ENCODE data around the gene DOK6.

The DOK6 gene

GRCh38 chr18:69752737-69753380, 352.2 kb downstream of the DOK6 start:
- no peak for DNase-seq (ENCODE audit: low read depth)

DNA sequence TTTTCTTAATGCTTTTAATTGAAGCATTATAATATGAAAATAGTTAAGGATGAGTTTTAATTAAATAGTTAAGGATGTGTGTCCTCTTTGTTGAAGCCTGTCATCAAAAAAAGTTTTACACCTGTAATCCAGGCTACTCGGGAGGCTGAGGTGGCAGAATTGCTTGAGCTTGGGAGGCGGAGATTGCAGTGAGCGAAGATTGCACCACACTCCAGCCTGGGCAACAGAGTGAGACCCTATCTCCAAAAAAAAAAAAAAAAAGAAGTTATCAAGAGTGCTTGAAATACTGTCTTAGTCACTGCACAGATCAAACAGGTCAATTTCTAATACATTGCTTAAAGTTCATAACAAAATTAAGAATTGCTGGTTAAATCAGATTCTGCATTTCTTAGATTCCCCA, 353.4 kb downstream of the DOK6 start:
- no peak for DNase-seq (ENCODE audit: low read depth)

- DNase-seq (ENCODE audit: low read depth) = no peak
Observed at GRCh38 chr18:69755041-69755440, 354.4 kb downstream of the DOK6 start.

DNA sequence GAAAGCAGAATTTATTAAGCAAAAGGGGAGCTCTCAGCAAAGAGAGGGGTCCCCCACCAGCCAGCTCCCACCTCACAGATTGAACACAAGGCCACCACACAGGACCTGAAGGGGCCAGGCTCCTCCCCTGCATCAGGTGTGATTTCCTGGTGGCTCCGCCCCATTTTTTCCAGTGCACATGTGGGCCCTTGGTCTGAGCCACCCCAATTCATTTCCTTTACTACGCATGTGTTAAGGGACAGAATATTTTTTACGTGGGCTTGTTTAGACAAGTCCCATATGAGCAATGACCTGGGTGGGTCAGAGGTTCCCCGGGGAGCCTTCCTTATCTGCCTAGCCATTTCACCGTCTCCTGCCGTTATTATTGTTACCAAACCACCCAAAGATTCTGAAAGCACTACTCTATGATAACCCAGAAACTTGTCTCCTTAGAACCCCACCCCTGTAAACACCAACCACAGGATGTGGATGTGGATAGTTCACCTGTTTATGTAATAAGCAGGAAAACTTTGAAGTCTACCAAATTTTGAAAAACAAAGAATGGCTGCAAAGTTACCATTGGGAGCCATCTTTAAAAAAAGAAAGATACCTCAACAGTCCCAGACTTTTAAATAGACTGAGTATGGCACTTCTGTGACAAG, 355.3 kb downstream of the DOK6 start:
- DNase-seq (ENCODE audit: low read depth) = no peak

- DNase-seq (ENCODE audit: low read depth) = peak; percentile 21
Observed at GRCh38 chr18:69757733-69758132, 357.0 kb downstream of the DOK6 start.

- DNase-seq (ENCODE audit: low read depth) = no peak
Observed at GRCh38 chr18:69758458-69758857, 357.8 kb downstream of the DOK6 start.

DNA sequence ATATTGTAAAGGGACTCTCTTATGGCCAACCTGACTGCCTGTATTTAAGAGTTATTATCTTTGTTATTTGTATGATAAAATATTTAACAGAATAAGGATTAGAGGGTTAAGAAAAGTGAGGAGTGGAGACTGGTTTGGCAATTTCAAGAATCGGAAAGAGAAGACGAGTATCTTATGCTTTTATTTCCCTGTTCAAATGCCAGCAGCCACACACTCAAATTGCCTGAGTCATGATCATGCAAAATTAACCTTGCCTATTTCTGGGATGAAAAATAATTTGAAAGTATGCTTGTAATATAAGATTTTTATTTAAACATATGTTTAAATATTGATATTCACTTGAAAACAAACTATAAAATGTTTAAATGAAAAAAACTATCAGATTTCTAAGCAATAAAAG, 358.4 kb downstream of the DOK6 start:
- DNase-seq (ENCODE audit: low read depth) = no peak

DNA sequence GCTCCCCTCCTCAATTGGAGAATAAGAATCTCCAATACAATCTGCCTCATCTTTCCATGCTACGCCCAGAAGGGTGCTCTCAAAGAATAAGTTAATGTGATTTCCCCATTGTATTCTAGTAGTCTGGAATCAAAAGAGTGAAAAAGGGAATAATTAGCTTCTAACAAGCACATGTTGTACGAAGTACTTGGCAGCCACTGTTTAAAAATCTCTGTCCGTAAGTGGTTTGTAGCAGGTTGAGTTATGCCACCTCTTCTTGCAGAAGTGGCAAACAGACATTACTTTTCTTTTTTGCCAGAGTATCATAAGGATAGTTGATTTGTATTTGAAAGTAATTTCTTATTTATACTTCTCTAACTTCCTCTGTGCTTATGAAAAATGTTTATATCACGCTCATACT, 362.3 kb downstream of the DOK6 start:
- DNase-seq (ENCODE audit: low read depth) = no peak

DNA sequence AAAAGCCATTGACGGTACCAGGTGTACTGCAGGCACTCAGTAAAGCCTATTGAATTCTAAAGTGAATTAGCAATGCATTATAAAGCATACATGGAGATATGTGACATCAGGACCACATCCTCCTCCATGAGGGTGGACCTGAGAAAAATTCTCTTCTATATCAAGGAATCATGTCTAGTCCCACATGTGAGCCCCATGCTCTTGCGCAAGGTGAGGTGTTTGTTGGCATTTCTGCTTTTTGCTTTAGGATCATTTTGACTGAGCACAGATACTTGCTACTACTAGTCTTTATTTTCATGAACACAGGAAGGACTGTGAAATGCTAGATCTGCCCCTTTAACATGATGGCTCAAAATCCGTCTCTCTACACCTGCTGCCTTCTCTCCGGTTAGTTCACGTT, 363.1 kb downstream of the DOK6 start:
- no peak for DNase-seq (ENCODE audit: low read depth)

DNA sequence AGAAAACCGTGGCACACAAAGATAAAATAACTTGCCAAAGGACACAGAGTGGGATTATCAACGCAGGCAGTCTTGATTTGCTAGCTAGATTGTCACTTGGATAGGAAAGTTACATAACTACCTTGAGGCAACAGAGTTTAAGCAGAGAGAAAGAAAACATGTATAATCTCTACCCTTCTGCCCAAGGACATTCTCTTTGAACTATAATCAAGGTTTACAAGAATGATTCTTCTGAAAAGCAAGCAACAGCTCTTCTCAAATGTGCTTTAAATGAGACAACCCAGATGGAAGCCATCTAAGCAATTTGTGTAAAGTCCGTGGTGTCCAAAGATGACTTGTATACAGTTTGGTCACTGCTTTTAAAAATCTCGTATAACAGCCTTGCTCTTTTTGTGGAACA, 369.6 kb downstream of the DOK6 start:
- no peak for DNase-seq (ENCODE audit: low read depth)

GRCh38 chr18:69774831-69775230, 374.1 kb downstream of the DOK6 start:
- DNase-seq (ENCODE audit: low read depth) = peak; percentile 83

- no peak for DNase-seq (ENCODE audit: low read depth)
Observed at GRCh38 chr18:69777248-69777647, 376.6 kb downstream of the DOK6 start.

DNA sequence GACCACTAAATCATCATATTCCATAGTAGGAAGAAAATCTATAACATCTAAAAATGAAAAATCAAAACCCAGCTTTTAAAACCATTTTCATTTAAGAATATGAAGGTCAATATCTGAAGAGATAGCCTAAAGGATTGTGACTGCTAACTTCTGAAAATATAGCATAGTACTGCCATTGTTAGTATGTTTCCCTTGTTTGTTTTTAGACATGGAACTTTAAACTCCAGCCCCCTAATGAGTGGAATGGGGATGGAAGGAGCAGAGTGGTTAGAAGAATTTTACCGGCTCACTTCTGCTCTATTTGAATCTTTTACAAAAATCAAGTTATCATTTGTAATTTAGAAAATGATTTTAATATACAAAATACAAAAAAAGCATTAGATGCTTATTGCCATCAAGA, 378.0 kb downstream of the DOK6 start:
- DNase-seq (ENCODE audit: low read depth) = no peak

DNA sequence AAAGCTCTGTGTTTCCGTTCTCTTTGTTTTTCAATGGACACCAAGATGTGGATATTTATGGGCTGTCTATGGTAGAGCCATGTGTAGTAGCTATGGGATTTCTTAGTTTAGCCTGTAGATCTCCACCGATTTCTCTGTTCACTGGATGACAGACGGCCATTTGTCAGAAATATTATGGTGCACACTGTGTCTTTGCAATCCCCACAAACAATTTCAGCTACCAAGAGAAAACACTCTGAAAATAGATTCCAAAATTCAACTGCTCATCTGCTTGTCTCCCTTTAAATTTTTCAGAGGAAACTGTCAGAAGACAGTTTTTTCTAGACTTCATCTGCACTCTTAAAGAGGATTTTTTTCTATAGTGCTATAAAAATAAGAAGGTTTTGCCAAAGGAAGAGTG, 380.2 kb downstream of the DOK6 start:
- no peak for DNase-seq (ENCODE audit: low read depth)

DNA sequence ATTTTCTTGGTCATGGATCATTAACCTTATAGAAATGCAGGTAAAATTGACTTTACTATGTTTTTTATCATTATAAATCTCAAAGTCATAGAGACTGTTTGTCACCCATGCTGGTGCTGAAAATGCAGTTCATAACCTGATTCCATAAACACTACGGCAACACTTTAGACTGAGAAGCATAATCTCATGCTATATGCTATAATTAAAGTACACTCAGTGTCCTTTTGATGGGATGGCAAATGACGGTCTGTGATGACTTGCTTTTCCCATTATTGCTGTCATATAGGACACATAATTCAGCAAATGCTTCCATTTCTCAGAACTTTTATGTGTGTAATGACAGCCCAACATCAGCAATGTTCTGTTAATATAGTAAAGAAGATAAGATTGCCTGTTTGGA, 384.1 kb downstream of the DOK6 start:
- DNase-seq (ENCODE audit: low read depth) = no peak

GRCh38 chr18:69785466-69785865, 384.8 kb downstream of the DOK6 start:
- DNase-seq (ENCODE audit: low read depth) = peak; percentile 40

DNA sequence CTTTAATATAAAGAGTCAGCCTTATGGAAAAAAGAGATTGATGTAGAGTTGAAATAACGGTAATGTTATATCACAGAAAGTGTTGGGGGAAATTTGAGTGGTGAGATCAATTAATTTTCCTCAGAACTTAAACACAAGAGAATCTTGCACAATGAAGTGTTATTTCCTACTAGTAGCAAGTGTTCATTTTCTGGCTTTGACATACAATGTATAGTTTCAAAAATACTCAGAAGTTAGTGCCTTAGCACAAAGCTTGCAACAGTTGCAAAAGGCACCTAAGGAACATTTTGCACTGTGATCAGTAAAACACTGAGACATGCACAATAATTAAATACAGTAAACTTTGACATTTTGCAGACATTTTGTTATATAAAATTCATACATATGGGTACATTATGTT, 385.7 kb downstream of the DOK6 start:
- DNase-seq (ENCODE audit: low read depth) = no peak

DNA sequence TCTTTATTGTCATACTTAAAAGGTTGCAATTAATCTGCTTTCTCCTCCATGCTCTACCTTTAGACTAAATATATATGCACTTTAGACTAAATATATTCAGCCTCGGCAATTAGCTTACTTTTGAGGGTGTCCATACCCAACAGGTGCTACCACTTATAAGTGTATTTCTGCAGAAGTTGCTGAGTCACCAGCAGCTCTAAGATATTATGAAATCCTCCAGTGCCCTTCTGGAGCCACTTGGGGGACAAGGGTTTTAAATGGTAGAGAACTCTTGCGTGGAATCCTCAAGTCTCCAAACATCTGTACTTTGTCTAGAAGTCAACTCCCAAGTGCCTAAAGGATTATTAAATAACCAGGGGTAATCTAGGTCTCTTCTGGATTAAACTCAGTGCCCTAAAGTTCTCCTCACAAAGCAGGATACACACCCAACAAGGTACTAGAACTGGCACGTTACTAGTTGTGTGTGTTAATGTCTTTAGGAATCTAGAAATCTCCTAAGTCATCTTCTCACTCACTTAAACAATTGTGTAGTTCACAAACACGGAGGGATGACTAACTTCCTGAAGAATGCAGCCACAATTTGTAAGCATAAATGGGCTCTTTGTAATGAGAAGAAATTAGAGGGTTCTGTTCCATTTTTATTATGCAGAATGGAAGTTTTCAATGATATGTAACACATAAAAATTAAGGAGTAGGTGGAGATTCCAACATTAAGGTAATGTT, 387.3 kb downstream of the DOK6 start:
- DNase-seq (ENCODE audit: low read depth) = peak; percentile 65

DNA sequence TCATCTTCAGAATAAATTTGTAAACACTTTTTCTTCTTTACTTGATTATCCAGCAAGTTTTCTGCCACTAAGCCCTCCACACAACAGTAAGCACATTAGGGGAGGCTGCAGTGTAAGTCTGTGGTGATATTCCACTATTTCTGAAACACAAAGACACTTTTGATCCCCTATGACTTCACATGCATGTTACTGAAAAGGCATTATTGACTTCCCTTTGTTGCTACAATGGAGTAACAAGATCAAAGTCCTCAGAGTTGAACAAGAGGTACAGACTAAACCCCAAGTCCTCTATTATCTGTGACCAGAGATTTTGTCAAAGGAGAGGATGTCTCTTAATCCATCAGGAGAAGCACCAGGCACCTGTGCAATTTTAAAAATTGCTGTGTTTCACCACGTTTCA, 389.1 kb downstream of the DOK6 start:
- DNase-seq (ENCODE audit: low read depth) = no peak

- no peak for DNase-seq (ENCODE audit: low read depth)
Observed at GRCh38 chr18:69790649-69791048, 390.0 kb downstream of the DOK6 start.

- no peak for DNase-seq (ENCODE audit: low read depth)
Observed at GRCh38 chr18:69795791-69796190, 395.1 kb downstream of the DOK6 start.

DNA sequence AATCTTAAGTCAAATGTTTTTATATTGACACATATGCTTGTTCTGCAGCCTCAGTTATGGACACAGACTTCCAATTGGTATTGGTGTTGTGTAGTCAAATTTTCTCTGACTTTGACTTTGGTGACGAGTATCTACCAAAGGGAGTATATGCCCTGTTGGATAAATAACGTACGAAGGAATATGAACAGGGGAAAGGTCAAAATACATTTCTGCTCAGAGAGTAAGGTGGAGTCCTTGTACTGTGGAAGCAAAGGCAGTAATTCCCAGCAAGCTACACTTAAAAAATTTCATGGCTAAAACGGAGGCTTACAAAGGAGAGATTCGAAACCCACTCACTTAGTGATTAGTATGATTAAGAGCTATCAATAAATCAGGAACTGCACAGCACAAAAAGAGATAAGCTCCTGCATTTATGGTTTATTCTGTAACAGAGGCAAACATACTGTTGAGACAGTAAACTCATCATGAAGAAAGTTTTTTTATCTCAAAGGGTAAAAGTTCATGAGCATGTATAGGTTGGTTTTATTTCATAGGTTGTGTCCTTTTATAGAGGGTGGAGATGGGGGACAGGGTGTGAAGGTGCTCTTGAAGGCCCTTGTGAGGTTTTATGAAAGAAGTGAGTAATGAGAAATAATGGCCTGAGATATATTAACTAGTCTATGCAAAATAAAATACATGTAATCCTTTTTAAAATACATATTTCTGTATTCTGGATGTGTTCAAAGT, 404.3 kb downstream of the DOK6 start:
- DNase-seq (ENCODE audit: low read depth) = no peak

DNA sequence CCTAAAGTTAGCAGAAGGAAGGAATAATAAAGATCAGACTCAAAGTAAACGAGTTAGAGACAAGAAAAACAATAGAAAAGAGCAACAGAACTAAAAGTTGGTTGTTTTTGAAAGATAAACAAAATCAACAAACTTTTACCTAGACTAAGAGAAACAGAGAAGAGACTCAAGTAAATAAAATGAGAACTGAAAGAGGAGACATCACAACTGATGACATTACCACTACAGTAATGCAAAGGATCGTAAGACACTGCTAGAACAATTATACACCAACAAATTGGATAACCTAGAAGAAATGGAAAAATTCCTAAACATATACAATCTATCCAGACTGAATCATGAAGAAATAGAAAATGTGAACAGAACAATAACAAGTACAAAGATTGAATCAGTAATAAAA, 407.7 kb downstream of the DOK6 start:
- DNase-seq (ENCODE audit: low read depth) = no peak
